ENCODE data around the gene HCN2.

Gene HCN2

GRCh38 chr19:589693-590395 lies at the start of gene HCN2:
HCN2 (plus strand) TSS chr19:589881; CDS start chr19:589946, 65 bp downstream.
- DNase-seq (ENCODE audit: low spot score): no peak

DNA sequence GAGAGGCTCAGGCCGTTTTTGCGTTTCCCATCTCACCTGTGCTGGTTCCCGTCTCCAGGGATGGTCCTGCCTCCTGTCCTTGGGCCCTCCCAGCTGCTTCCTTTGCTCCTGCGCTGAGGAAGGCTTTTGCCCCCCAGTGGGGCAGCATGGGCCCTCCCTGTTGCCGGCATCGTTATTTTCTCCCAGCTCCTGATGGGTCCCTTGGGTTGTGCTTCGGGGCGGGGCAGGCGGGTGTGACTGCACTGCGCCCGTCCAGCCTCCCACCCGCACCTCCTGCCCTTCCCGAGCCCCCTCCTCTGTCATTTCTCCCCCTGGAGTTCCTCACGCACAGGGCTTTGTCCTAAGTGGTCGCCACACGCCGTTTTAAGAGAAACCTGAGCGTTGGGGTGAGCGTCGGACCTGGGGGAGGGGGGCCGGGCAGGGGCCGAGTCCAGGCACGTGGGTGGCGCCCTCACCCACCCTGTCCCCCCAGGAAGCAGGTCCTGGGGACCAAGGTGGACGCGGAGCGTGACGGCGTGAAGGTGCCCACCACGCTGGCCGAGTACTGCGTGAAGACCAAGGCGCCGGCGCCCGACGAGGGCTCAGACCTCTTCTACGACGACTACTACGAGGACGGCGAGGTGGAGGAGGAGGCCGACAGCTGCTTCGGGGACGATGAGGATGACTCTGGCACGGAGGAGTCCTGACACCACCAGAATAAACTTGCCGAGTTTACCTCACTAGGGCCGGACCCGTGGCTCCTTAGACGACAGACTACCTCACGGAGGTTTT lies 48.6 kb upstream of the HCN2 start:
- DNase-seq (ENCODE audit: low spot score): no peak

DNA sequence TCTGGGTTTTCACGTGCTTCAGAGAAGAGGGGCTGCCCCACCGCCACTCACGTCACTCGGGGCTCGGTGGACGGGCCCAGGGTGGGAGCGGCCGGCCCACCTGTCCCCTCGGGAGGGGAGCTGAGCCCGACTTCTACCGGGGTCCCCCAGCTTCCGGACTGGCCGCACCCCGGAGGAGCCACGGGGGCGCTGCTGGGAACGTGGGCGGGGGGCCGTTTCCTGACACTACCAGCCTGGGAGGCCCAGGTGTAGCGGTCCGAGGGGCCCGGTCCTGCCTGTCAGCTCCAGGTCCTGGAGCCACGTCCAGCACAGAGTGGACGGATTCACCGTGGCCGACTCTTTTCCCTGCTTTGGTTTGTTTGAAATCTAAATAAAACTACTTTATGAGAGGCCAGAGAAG lies 48.0 kb upstream of the HCN2 start:
- DNase-seq (ENCODE audit: low spot score): no peak

- DNase-seq (ENCODE audit: low spot score): no peak
These were observed 47.4 kb upstream of the HCN2 start for GRCh38 chr19:542173-542866.

DNA sequence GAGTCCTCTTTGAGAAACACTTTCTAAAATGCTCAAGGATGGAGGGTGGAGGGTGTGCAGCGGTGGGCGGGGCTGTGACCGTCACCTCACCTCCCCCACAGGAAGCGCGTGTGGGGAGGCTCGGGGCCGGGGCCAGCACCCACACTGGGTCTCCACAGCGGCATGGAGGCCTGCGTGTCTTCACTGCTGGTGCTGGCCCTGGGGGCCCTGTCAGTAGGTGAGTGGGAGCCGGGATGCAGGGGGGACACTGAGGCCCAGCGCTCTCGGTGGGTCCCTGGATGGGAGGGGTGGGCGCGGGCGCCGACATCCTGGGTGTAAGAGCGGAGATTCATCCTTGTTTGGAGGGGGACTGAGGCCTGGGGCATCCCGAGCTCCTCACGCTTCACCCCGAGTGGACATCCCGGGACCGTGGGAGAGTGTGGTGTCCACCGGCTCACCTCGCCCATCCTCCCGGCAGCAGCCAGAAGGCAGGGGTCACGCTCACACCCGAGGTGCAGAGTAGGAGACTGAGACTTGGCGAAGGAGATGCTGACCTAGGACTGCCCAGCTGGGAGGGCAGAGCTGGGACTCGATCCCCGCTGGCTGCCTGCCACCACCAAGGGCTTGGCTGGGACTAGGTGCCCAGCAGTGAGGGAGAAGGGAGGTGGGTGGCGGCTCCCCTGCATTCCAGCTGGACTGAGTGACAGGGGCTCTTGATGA lies 45.6 kb upstream of the HCN2 start, which contains the start of gene GZMM:
Gene GZMM, plus strand, starts transcription at position 144 of the 699 bp plus-strand sequence. Its CDS starts 19 bp downstream, at position 163.
- DNase-seq (ENCODE audit: low spot score): no peak

GRCh38 chr19:547117-547516 lies 42.6 kb upstream of the HCN2 start:
- DNase-seq (ENCODE audit: low spot score): no peak

DNA sequence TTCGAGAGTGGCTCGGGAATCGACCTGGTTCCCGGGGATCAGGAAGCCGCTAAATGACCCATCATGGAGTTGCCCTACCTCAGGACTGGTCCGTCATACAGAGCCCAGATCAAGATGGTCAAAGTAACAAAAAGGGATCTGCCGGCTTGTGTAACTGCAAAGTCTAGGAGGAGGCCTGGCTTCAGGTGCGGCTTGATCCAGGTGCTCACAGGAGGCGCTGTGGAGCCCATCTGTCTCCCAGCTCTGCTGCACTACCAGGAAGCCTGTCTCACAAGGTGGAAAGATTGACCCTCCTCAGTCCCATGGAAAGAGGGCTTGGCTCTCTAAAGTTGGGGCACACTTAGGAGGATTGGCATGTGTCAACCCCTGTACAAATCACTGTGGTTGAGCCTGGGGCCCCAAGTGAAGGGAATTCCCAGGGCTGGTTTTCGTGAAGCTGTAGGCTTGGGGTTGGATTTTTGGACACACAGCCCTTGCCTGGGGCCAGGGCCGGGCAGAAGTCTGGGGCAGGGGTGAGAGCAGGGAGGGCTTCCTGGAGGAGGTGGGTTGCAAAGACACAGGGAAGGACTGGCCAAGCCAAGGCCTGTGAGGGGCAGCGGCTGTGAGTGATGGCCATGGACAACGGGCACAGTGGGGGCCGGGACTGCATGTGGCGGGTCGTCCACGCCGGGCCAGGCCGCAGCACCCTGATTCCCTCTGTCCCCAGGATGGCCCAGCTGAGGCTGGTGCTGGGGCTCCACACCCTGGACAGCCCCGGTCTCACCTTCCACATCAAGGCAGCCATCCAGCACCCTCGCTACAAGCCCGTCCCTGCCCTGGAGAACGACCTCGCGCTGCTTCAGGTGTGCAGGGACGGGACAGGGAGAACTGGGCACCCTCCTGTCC lies 41.6 kb upstream of the HCN2 start:
- no peak for DNase-seq (ENCODE audit: low spot score)

- no peak for DNase-seq (ENCODE audit: low spot score)
These were observed 40.5 kb upstream of the HCN2 start for GRCh38 chr19:548886-549830.

GRCh38 chr19:554817-555216 lies 34.9 kb upstream of the HCN2 start:
- DNase-seq (ENCODE audit: low spot score): no peak

DNA sequence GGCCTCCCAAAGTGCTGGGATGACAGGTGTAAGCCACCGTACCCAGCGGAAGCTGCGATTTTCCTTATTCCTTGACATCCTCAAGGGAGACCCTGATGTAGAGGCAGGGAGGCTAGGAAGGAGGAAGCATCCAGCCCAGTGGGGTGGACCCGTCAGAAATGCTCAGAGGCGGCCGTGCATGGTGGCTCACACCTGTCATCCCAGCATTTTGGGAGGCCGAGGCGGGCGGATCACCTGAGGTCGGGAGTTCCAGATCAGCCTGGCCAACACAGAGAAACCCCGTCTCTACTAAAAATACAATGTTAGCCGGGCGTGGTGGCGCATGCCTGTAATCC lies 34.2 kb upstream of the HCN2 start:
- DNase-seq (ENCODE audit: low spot score): no peak

GRCh38 chr19:556611-557382 lies 32.9 kb upstream of the HCN2 start:
- DNase-seq (ENCODE audit: low spot score): no peak

GRCh38 chr19:558770-559439 lies 30.8 kb upstream of the HCN2 start:
- no peak for DNase-seq (ENCODE audit: low spot score)

- DNase-seq (ENCODE audit: low spot score): no peak
These were observed 29.6 kb upstream of the HCN2 start for GRCh38 chr19:560121-560520.

DNA sequence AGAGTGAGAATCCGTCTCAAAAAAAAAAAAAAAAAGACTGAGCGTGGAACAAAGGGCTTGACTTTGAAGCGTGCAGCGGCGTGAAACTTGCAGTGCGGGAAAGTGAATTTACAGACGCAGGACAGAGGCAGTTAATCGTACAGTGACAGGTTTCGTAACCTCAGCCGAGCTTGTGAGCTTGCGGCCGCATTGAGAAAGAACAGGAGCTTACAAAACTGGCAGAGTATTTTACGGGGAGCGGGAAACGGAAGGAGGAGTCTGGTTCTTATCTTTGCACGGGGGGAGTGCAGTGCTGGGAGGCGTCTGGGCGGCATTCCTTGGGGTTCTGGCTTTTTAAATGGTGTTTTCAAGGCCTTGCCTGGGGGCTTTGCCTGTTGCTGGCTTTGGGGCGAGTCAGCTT lies 23.3 kb upstream of the HCN2 start:
- no peak for DNase-seq (ENCODE audit: low spot score)

- DNase-seq (ENCODE audit: low spot score): no peak
These were observed 22.8 kb upstream of the HCN2 start for GRCh38 chr19:566844-567243.

GRCh38 chr19:567296-567900 lies 22.3 kb upstream of the HCN2 start:
- no peak for DNase-seq (ENCODE audit: low spot score)

DNA sequence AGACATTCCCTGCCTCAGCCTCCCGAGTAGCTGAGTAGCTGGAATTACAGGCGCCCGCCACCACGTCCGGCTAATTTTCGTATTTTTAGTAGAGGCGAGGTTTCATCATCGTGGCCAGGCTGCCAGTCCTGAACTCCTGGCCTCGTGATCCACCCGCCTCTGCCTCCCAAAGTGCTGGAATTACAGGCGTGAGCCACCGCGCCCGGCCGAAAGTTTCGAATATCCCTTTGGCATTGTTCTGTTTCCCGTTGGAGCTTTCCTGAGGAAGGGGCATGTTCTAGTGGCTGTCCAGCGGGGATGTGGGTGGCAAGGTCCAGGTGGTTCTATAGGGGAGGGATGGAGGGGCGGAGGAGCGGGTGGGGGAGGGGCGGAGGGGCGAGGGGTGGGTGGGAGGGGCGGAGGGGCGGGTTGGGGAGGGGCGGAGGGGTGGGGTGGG lies 19.4 kb upstream of the HCN2 start:
- DNase-seq (ENCODE audit: low spot score): no peak

GRCh38 chr19:570937-571565 lies 18.6 kb upstream of the HCN2 start:
- no peak for DNase-seq (ENCODE audit: low spot score)
